ENCODE data around the gene RASA2.
"Not testable (repeated sequence)": the region's sequence is repeated elsewhere in the genome, so short reads cannot be mapped to it uniquely, and the experiment has no call there.

Gene RASA2

DNA sequence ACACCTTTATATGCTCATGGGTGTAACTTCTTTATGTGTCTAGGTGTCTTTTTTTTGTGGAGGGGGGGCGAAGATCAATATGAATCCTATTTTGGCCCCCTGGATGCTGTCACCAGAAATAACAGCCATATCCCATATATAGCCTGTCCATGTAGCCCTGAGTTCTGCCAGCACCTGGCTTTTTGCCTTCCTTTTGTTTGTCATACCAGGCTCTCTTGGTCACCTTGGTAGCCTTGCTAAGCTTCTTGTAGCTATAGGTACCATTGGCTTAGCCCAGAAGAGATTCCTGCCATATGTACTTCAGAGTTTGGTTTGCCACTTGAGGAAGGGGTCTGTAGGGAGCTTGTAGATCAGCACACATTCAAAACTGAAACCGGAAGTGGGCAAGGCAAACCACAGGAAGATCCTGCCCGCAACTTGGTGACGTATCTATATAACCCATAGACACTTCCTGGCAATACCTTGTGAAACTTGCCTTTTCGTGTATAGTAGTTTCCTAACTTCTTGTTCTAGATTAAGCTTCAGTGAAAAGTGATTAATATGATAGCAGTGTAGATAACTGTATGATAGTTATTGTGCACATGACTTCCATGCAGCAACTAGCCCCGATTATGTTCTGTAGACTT is 11.9 kb downstream of the RASA2 start:
- DNase-seq (ENCODE audit: low spot score): no peak

DNA sequence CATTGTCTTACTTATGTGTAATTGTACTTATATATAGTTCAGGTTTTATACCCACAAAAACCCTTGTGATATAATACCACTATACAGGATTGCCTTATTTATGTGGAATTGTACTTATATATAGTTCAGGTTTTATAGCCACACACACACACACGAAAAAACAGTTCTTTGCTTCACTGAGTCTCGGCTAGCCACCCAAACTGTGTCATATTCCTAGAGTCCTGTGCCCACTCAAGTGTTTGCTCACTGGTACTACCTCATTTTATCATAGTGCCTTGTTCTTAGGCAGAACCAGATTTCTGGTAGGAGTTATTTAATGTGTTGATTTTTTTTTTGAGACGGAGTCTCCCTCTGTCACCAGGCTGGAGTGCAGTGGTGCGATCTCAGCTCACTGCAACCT is 12.5 kb downstream of the RASA2 start:
- DNase-seq (ENCODE audit: low spot score): no peak

GRCh38 chr3:141499965-141500364 is 13.1 kb downstream of the RASA2 start:
- DNase-seq (ENCODE audit: low spot score): no peak

- no peak for DNase-seq (ENCODE audit: low spot score)
Observed at GRCh38 chr3:141500397-141500796, 13.6 kb downstream of the RASA2 start.

GRCh38 chr3:141505166-141505565 is 18.3 kb downstream of the RASA2 start:
- peak; percentile 19 for DNase-seq (ENCODE audit: low spot score)

DNA sequence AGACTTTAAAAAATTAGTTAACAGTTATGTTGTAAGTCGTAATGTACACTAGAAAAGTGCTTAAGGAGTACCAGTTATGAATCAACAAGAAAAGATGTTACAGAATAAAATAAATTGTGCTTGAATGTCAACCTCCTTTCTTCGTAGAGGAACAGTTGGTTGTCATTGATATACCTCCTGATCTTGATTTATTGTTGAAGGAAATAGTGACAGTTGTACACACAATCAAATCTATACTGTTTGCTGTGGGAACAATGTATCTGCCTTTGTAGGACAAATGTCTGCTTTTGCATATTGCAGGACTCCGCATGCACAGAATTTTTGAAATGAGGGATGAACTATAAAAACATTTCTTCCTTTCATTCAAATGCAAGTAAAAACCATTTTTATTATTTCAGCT is 19.2 kb downstream of the RASA2 start:
- no peak for DNase-seq (ENCODE audit: low spot score)

GRCh38 chr3:141507392-141508066 is 20.7 kb downstream of the RASA2 start:
- no peak for DNase-seq (ENCODE audit: low spot score)

- no peak for DNase-seq (ENCODE audit: low spot score)
Observed at GRCh38 chr3:141508067-141508436, 21.2 kb downstream of the RASA2 start.

GRCh38 chr3:141511361-141511760 is 24.5 kb downstream of the RASA2 start:
- DNase-seq (ENCODE audit: low spot score): no peak

DNA sequence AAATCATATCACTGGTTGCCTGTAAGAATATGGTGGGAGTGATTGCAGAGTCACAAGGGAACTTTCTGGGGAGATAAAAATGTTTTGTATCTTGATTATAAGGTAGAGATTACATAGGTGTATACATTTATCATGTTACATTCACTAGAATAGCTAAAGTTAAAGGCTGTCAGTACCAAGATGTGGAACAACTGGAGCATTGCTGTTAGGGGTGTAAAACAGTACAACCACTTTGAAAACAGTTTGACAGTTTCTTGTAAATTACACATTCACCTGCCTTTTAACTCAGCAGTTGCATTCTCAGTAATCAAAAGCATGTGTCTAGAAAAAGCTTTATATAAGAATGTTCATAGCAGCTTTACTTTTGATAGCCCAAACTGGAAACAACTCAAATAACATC is 27.6 kb downstream of the RASA2 start:
- DNase-seq (ENCODE audit: low spot score): no peak

DNA sequence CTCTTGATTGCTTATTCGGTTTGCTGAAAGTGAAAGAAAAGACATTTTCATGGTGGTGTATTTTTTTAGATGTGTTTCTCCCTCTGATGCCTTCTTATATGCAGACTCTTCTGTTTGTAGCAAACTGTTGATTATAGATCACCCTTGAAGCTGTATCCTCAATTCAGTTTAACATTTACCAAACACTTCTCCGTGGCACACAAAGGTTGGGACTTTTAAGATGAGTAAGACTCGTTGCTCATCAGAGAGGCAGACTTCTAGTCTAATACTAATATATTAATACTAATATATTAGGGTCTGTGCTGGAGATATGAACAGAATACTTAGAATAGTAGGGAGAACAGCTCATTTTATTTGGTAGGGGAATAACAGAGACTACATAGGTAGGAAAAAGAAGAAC is 32.8 kb downstream of the RASA2 start:
- no peak for DNase-seq (ENCODE audit: low spot score)

GRCh38 chr3:141521781-141522180 is 35.0 kb downstream of the RASA2 start:
- DNase-seq (ENCODE audit: low spot score): no peak

GRCh38 chr3:141523615-141524375 is 37.0 kb downstream of the RASA2 start:
- DNase-seq (ENCODE audit: low spot score): no peak

- DNase-seq (ENCODE audit: low spot score): no peak
Observed at GRCh38 chr3:141524988-141525387, 38.2 kb downstream of the RASA2 start.

GRCh38 chr3:141525814-141526213 is 39.0 kb downstream of the RASA2 start:
- DNase-seq (ENCODE audit: low spot score): peak; percentile 32

GRCh38 chr3:141526709-141527108 is 39.9 kb downstream of the RASA2 start:
- peak; percentile 57 for DNase-seq (ENCODE audit: low spot score)

- no peak for DNase-seq (ENCODE audit: low spot score)
Observed at GRCh38 chr3:141528800-141529199, 42.0 kb downstream of the RASA2 start.

DNA sequence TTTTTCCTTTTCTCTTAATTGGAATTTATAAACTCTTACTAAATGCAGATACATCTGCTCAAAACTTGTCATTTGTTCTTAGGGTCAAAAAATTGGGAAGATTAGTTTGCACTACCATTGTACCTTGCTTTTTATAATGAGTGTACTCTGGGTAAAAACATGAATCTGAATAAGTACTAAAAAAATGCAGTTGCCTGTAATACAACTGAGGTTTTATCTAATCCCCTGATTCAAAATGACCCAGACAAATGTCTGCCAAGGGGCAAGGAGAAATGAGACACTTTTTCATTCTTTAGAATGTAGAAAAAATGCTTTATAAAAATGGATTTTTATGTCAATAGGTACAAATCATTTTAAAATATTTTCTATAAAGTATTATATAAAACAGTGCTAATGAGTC is 42.4 kb downstream of the RASA2 start:
- DNase-seq (ENCODE audit: low spot score): no peak

- DNase-seq (ENCODE audit: low spot score): no peak
Observed at GRCh38 chr3:141529717-141530414, 43.0 kb downstream of the RASA2 start.

DNA sequence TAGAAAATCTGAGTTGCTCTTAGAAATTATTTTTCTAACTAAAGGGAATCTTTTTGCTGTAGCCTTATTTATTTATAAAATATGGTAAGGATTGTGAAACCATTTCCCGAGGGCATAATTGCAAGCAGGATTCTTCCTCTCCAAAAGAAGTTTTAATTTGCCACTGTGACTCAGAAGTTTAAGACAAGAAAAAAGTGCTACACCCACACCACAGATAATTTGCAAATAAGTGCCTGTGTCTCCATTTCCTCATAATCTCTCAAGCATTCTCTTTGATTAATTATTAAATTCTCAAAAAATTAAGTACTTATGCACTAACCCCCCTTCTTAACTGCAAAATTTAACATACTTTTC is 43.6 kb downstream of the RASA2 start:
- peak; percentile 6 for DNase-seq (ENCODE audit: low spot score)

GRCh38 chr3:141532609-141533008 is 45.8 kb downstream of the RASA2 start:
- no peak for DNase-seq (ENCODE audit: low spot score)

GRCh38 chr3:141536017-141536416 is 49.2 kb downstream of the RASA2 start:
- DNase-seq (ENCODE audit: low spot score): not testable (repeated sequence)

DNA sequence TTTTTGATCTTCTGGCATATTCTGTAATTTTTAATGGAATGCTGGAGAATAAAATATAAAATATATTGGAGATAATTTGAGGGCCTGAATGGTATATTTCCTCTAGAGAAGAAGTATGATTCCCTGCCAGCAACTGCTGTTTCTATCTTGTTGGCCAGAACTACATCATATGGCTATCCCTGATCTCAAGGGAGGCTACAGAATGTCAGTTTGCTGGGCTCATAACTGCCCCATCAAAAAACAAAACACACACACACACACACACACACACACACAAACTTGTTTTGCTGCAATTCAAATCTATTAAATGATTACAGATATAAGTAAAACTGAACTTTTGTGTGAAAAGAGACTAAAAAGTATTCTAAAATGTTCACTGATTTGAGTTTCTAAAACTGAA is 51.0 kb downstream of the RASA2 start:
- no peak for DNase-seq (ENCODE audit: low spot score)
